Colonic mucosa (tissue), 4 donors: ENCODE measurements around the gene KRT33B. TPM values are rescaled to one million over a fixed set of nuclear protein-coding genes. Genes with fewer than 3 reads are reported as not detected.

Experiments
- DNase-seq: peaks from one replicate; pipeline ENCODE4 v3.0.0-alpha.2; 2020
- H3K27ac ChIP-seq: fragments of 200-600 bp; one replicate; pipeline ENCODE4 v1.8.0; 2021
- H3K27me3 ChIP-seq: fragments of 200-600 bp; one replicate; pipeline ENCODE4 v1.8.0; 2021
- H3K36me3 ChIP-seq: fragments of 200-600 bp; one replicate; pipeline ENCODE4 v1.8.0; 2021
- H3K4me1 ChIP-seq: fragments of 200-600 bp; one replicate; pipeline ENCODE4 v1.8.0; 2021; ENCODE audit warnings: mild to moderate bottlenecking
- H3K4me3 ChIP-seq: fragments of 200-600 bp; one replicate; pipeline ENCODE4 v1.8.0; 2021
- H3K9ac ChIP-seq, 2 donors: one replicate each; pipeline ENCODE4 v1.7.0; 2013; ENCODE audit warnings: control low read depth in 2 of 2, low read depth in 2 of 2, low read length in 2 of 2
- H3K9me3 ChIP-seq: fragments of 200-600 bp; one replicate; pipeline ENCODE4 v1.8.0; 2021
- CTCF ChIP-seq: fragments of 200-600 bp; IDR thresholded peaks from one replicate; pipeline ENCODE4 v1.8.0; 2022; ENCODE audit warnings: antibody characterized with exemption, mild to moderate bottlenecking
- intact Hi-C: fragments of 100-400 bp; cut with DNase I; formaldehyde crosslinking; loops from one replicate; pipeline ENCODE4 v1.14.1; 2022
- total RNA-seq, 2 donors: library from RNA; stranded (reverse); fragmentation: NEBNext Ultra II Directional in 1 of 2; extraction: Animal tissue kit (Norgen Biotek cat#: 25700) in 1 of 2; gene quantifications; one replicate each; pipeline ENCODE4 v1.2.1, GENCODE V29; 2021
- donor health status: healthy.
- donor health status: DM: no; HTN: no; CAD: no.
- donor health status: DM: no; HTN: no; CAD: no.

Gene KRT33B
- total RNA-seq, 2 donors from 2014 or later, result not detected

GRCh38 chr17:41343029-41343428, 26.6 kb downstream of the KRT33B start:
- DNase-seq, result no peak
- H3K9me3 ChIP-seq, result no peaks in the 10 kb centered on the region
- H3K27me3 ChIP-seq, result no peaks in the 10 kb centered on the region
- no peaks in the 10 kb centered on the region for H3K36me3 ChIP-seq
- no peak for TF ChIP-seq CTCF
- no peak overlapping the region for H3K9ac ChIP-seq
- no peak overlapping the region for H3K27ac ChIP-seq
- H3K4me3 ChIP-seq, result no peak overlapping the region
- intact Hi-C loops, result no loop called here
- no peaks in the 10 kb centered on the region for H3K4me1 ChIP-seq

GRCh38 chr17:41340934-41341861, 28.4 kb downstream of the KRT33B start:
- H3K4me1 ChIP-seq, result no peaks in the 10 kb centered on the region
- no peaks in the 10 kb centered on the region for H3K27me3 ChIP-seq

GRCh38 chr17:41340494-41340893, 29.1 kb downstream of the KRT33B start:
- H3K27ac ChIP-seq, result no peak overlapping the region
- H3K9ac ChIP-seq, result no peak overlapping the region
- no peaks in the 10 kb centered on the region for H3K9me3 ChIP-seq
- DNase-seq, result no peak
- no peak for TF ChIP-seq CTCF
- H3K4me3 ChIP-seq, result no peak overlapping the region
- no peaks in the 10 kb centered on the region for H3K4me1 ChIP-seq
- no peaks in the 10 kb centered on the region for H3K36me3 ChIP-seq
- intact Hi-C loops, result no loop called here
- H3K27me3 ChIP-seq, result no peaks in the 10 kb centered on the region

More at GRCh38 chr17:41340934-41341861, 28.4 kb downstream of the KRT33B start:
- Histone ChIP-seq H3K4me3 (no peak overlapping the region), H3K27ac (no peak overlapping the region), H3K36me3 (no peaks in the 10 kb centered on the region), H3K9ac (no peak overlapping the region), H3K9me3 (no peaks in the 10 kb centered on the region)
- no peak for TF ChIP-seq CTCF
- no peak for DNase-seq
- intact Hi-C loops, result no loop called here

DNA sequence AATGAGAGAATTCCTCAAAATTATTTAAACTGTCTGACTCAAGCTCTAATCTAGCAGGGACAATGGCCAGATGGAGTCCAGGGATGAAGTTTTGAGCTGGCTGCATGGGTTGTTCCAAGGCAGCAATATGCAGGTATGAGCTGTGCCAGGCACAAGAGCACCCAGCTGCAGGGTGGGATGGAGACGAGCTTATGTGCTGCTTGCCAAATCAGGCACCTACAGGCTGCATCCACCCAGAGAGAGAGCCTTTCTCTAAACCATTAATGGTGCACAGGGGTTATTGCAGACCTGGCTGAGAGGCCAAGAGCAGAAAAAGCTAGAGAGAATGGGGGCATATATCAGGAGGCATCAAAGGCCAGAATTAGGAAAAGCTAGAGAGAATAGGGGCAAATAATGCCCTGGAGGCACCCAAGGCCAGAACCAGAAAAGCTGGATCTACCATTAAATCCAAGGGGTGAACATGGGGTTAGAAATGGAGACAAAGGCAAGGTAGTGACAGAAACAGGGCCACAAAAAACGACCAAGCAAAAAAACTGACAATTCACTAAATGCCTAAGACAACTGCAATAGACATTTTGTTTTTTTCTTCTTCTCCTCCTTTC, 29.9 kb downstream of the KRT33B start:
- no peak for DNase-seq
- Histone ChIP-seq H3K4me1 (no peaks in the 10 kb centered on the region), H3K27me3 (no peaks in the 10 kb centered on the region), H3K9ac (no peak overlapping the region), H3K36me3 (no peaks in the 10 kb centered on the region), H3K27ac (no peak overlapping the region), H3K4me3 (no peak overlapping the region), H3K9me3 (no peaks in the 10 kb centered on the region)
- no peak for TF ChIP-seq CTCF
- intact Hi-C loops, result no loop called here

- intact Hi-C loops, result no loop called here
- H3K36me3 ChIP-seq, result no peaks in the 10 kb centered on the region
- H3K4me3 ChIP-seq, result no peak overlapping the region
- no peak overlapping the region for H3K27ac ChIP-seq
- no peak for DNase-seq
- no peaks in the 10 kb centered on the region for H3K4me1 ChIP-seq
- no peak for TF ChIP-seq CTCF
- H3K9me3 ChIP-seq, result no peaks in the 10 kb centered on the region
- H3K27me3 ChIP-seq, result no peaks in the 10 kb centered on the region
- H3K9ac ChIP-seq, result no peak overlapping the region
Observed at GRCh38 chr17:41338961-41339485, 30.6 kb downstream of the KRT33B start.
